ENCODE data around the gene VSIG10.

VSIG10 gene

GRCh38 chr12:118070650-118071049, 33.2 kb downstream of the VSIG10 start:
- no peak overlapping the region for H3K4me3 ChIP-seq (ENCODE audit: low read depth in 1 of 2, low read length in 2 of 2)
- H3K27me3 ChIP-seq (ENCODE audit: low read depth, low read length): no peaks in the 10 kb centered on the region
- H3K27ac ChIP-seq (ENCODE audit: low read length): no peak overlapping the region
- H3K4me1 ChIP-seq (ENCODE audit: control insufficient read depth in 1 of 2, insufficient read depth in 2 of 2, low read length in 2 of 2): no peaks in the 10 kb centered on the region
- peaks cover 0 to 7% of the 10 kb centered on the region in 2 donors for H3K36me3 ChIP-seq (ENCODE audit: control insufficient read depth in 1 of 2, insufficient read depth in 2 of 2, low read length in 2 of 2)
- H3K9me3 ChIP-seq (ENCODE audit: control insufficient read depth in 1 of 2, low read length in 2 of 2): no peaks in the 10 kb centered on the region

GRCh38 chr12:118068445-118068844, 35.4 kb downstream of the VSIG10 start:
- Histone ChIP-seq H3K36me3 (ENCODE audit: control insufficient read depth in 1 of 2, insufficient read depth in 2 of 2, low read length in 2 of 2) (peaks cover 0 to 7% of the 10 kb centered on the region in 2 donors), H3K27ac (ENCODE audit: low read length) (no peak overlapping the region), H3K4me3 (ENCODE audit: low read depth in 1 of 2, low read length in 2 of 2) (no peak overlapping the region), H3K9me3 (ENCODE audit: control insufficient read depth in 1 of 2, low read length in 2 of 2) (no peaks in the 10 kb centered on the region), H3K4me1 (ENCODE audit: control insufficient read depth in 1 of 2, insufficient read depth in 2 of 2, low read length in 2 of 2) (peaks cover 7 to 8% of the 10 kb centered on the region in 2 donors), H3K27me3 (ENCODE audit: low read depth, low read length) (no peaks in the 10 kb centered on the region)

GRCh38 chr12:118065380-118065779, 38.4 kb downstream of the VSIG10 start:
- no peak overlapping the region for H3K4me3 ChIP-seq (ENCODE audit: low read depth in 1 of 2, low read length in 2 of 2)
- H3K4me1 ChIP-seq (ENCODE audit: control insufficient read depth in 1 of 2, insufficient read depth in 2 of 2, low read length in 2 of 2): peaks cover 7 to 9% of the 10 kb centered on the region in 2 donors
- H3K27ac ChIP-seq (ENCODE audit: low read length): no peak overlapping the region

GRCh38 chr12:118064608-118065007, 39.2 kb downstream of the VSIG10 start:
- Histone ChIP-seq H3K4me3 (ENCODE audit: low read depth in 1 of 2, low read length in 2 of 2) (no peak overlapping the region), H3K36me3 (ENCODE audit: control insufficient read depth in 1 of 2, insufficient read depth in 2 of 2, low read length in 2 of 2) (no peaks in the 10 kb centered on the region), H3K27me3 (ENCODE audit: low read depth, low read length) (no peaks in the 10 kb centered on the region), H3K9me3 (ENCODE audit: control insufficient read depth in 1 of 2, low read length in 2 of 2) (no peaks in the 10 kb centered on the region), H3K27ac (ENCODE audit: low read length) (no peak overlapping the region), H3K4me1 (ENCODE audit: control insufficient read depth in 1 of 2, insufficient read depth in 2 of 2, low read length in 2 of 2) (peaks cover 9 to 10% of the 10 kb centered on the region in 2 donors)

More at GRCh38 chr12:118065380-118065779, 38.4 kb downstream of the VSIG10 start:
- H3K9me3 ChIP-seq (ENCODE audit: control insufficient read depth in 1 of 2, low read length in 2 of 2): no peaks in the 10 kb centered on the region
- H3K36me3 ChIP-seq (ENCODE audit: control insufficient read depth in 1 of 2, insufficient read depth in 2 of 2, low read length in 2 of 2): no peaks in the 10 kb centered on the region
- H3K27me3 ChIP-seq (ENCODE audit: low read depth, low read length): no peaks in the 10 kb centered on the region

GRCh38 chr12:118063576-118064391, 40.0 kb downstream of the VSIG10 start:
- H3K27ac ChIP-seq (ENCODE audit: low read length): no peak overlapping the region
- H3K4me3 ChIP-seq (ENCODE audit: low read depth in 1 of 2, low read length in 2 of 2): no peak overlapping the region
- peaks cover 10 to 13% of the 10 kb centered on the region in 2 donors for H3K4me1 ChIP-seq (ENCODE audit: control insufficient read depth in 1 of 2, insufficient read depth in 2 of 2, low read length in 2 of 2)
- no peaks in the 10 kb centered on the region for H3K36me3 ChIP-seq (ENCODE audit: control insufficient read depth in 1 of 2, insufficient read depth in 2 of 2, low read length in 2 of 2)
- no peaks in the 10 kb centered on the region for H3K9me3 ChIP-seq (ENCODE audit: control insufficient read depth in 1 of 2, low read length in 2 of 2)
- no peaks in the 10 kb centered on the region for H3K27me3 ChIP-seq (ENCODE audit: low read depth, low read length)

GRCh38 chr12:118061873-118062843, 41.7 kb downstream of the VSIG10 start:
- Histone ChIP-seq H3K9me3 (ENCODE audit: control insufficient read depth in 1 of 2, low read length in 2 of 2) (no peaks in the 10 kb centered on the region), H3K27ac (ENCODE audit: low read length) (peak overlapping the region; percentile 98), H3K36me3 (ENCODE audit: control insufficient read depth in 1 of 2, insufficient read depth in 2 of 2, low read length in 2 of 2) (no peaks in the 10 kb centered on the region), H3K4me1 (ENCODE audit: control insufficient read depth in 1 of 2, insufficient read depth in 2 of 2, low read length in 2 of 2) (peaks cover 10 to 13% of the 10 kb centered on the region in 2 donors), H3K4me3 (ENCODE audit: low read depth in 1 of 2, low read length in 2 of 2) (peak overlapping the region; percentile 79 to 92), H3K27me3 (ENCODE audit: low read depth, low read length) (no peaks in the 10 kb centered on the region)

GRCh38 chr12:118061011-118061872, 42.6 kb downstream of the VSIG10 start, which contains the start of gene WSB2:
WSB2 (minus strand) TSS chr12:118061179; CDS start chr12:118061048, 131 bp downstream.
- no peaks in the 10 kb centered on the region for H3K27me3 ChIP-seq (ENCODE audit: low read depth, low read length)
- H3K4me1 ChIP-seq (ENCODE audit: control insufficient read depth in 1 of 2, insufficient read depth in 2 of 2, low read length in 2 of 2): peaks cover 10 to 17% of the 10 kb centered on the region in 2 donors
- H3K36me3 ChIP-seq (ENCODE audit: control insufficient read depth in 1 of 2, insufficient read depth in 2 of 2, low read length in 2 of 2): no peaks in the 10 kb centered on the region
- peak within 1 kb of the TSS; percentile 79 to 92 for H3K4me3 ChIP-seq (ENCODE audit: low read depth in 1 of 2, low read length in 2 of 2)
- H3K9me3 ChIP-seq (ENCODE audit: control insufficient read depth in 1 of 2, low read length in 2 of 2): no peaks in the 10 kb centered on the region
- H3K27ac ChIP-seq (ENCODE audit: low read length): peak within 1 kb of the TSS; percentile 98

GRCh38 chr12:118060301-118061010, 43.4 kb downstream of the VSIG10 start:
- H3K4me3 ChIP-seq (ENCODE audit: low read depth in 1 of 2, low read length in 2 of 2): peak overlapping the region; percentile 63 to 65
- no peaks in the 10 kb centered on the region for H3K36me3 ChIP-seq (ENCODE audit: control insufficient read depth in 1 of 2, insufficient read depth in 2 of 2, low read length in 2 of 2)
- no peaks in the 10 kb centered on the region for H3K27me3 ChIP-seq (ENCODE audit: low read depth, low read length)
- H3K9me3 ChIP-seq (ENCODE audit: control insufficient read depth in 1 of 2, low read length in 2 of 2): no peaks in the 10 kb centered on the region
- peaks cover 13 to 24% of the 10 kb centered on the region in 2 donors for H3K4me1 ChIP-seq (ENCODE audit: control insufficient read depth in 1 of 2, insufficient read depth in 2 of 2, low read length in 2 of 2)
- peak overlapping the region; percentile 90 for H3K27ac ChIP-seq (ENCODE audit: low read length)

GRCh38 chr12:118059341-118060191, 44.2 kb downstream of the VSIG10 start:
- Histone ChIP-seq H3K9me3 (ENCODE audit: control insufficient read depth in 1 of 2, low read length in 2 of 2) (no peaks in the 10 kb centered on the region), H3K4me3 (ENCODE audit: low read depth in 1 of 2, low read length in 2 of 2) (peak overlapping the region; percentile 63 to 65), H3K4me1 (ENCODE audit: control insufficient read depth in 1 of 2, insufficient read depth in 2 of 2, low read length in 2 of 2) (peaks cover 13 to 24% of the 10 kb centered on the region in 2 donors)

More at GRCh38 chr12:118059341-118060191, 44.2 kb downstream of the VSIG10 start:
- no peaks in the 10 kb centered on the region for H3K36me3 ChIP-seq (ENCODE audit: control insufficient read depth in 1 of 2, insufficient read depth in 2 of 2, low read length in 2 of 2)
- no peaks in the 10 kb centered on the region for H3K27me3 ChIP-seq (ENCODE audit: low read depth, low read length)
- H3K27ac ChIP-seq (ENCODE audit: low read length): peak overlapping the region; percentile 90
